GM12891 (cell line): ENCODE results near the gene ACKR4.
"Not testable (repeated sequence)": the region's sequence is repeated elsewhere in the genome, so short reads cannot be mapped to it uniquely, and the experiment has no call there.

ENCODE experiments used
- DNase-seq: peaks from one replicate; pipeline ENCODE4 v3.0.0; 2011; ENCODE audit warnings: low spot score; ENCODE audit not compliant: insufficient read length
- FAIRE-seq: peaks from 2 replicates; lab custom pipeline; 2011; peaks lifted over from hg19 to GRCh38; lab: Jason Lieb, UNC
- PAX5 ChIP-seq: IDR thresholded peaks from 2 replicates; pipeline ENCODE4 v1.6.1; 2011; ENCODE audit warnings: low read length, moderate library complexity, mild to moderate bottlenecking; ENCODE audit not compliant: insufficient read depth, severe bottlenecking
- POLR2A ChIP-seq: IDR thresholded peaks from 2 replicates; pipeline ENCODE4 v1.6.1; 2011; ENCODE audit warnings: low read depth, low read length, control low read depth
- POLR2AphosphoS5 ChIP-seq: IDR thresholded peaks from 2 replicates; pipeline ENCODE4 v1.6.1; 2011; ENCODE audit warnings: low read depth, low read length, control low read depth
- POU2F2 ChIP-seq: IDR thresholded peaks from 2 replicates; pipeline ENCODE4 v1.6.1; 2011; ENCODE audit warnings: low read depth, mild to moderate bottlenecking, control low read depth, low read length, moderate library complexity
- SPI1 ChIP-seq: IDR thresholded peaks from 2 replicates; pipeline ENCODE4 v1.6.1; 2011; ENCODE audit warnings: low read depth, low read length, control low read depth
- TAF1 ChIP-seq: IDR thresholded peaks from 2 replicates; pipeline ENCODE4 v1.6.1; 2011; ENCODE audit warnings: low read depth, low read length, control low read depth

The ACKR4 gene

GRCh38 chr3:132593241-132593946 lies 3.7 kb upstream of the ACKR4 start:
- DNase-seq (no peak), FAIRE-seq (no peak)
- TF ChIP-seq POU2F2 (no peak), PAX5 (no peak), POLR2AphosphoS5 (no peak), SPI1 (no peak), TAF1 (no peak), POLR2A (no peak)

GRCh38 chr3:132593947-132594323 lies 3.1 kb upstream of the ACKR4 start:
- DNase-seq (no peak), FAIRE-seq (peak; percentile 23)
- TF ChIP-seq TAF1: no peak

GRCh38 chr3:132594498-132594897 lies 2.6 kb upstream of the ACKR4 start:
- DNase-seq (no peak), FAIRE-seq (no peak)
- no peak for TF ChIP-seq POU2F2
- no peak for TF ChIP-seq SPI1
- no peak for TF ChIP-seq POLR2A
- TF ChIP-seq TAF1: no peak
- TF ChIP-seq PAX5: no peak
- TF ChIP-seq POLR2AphosphoS5: no peak

GRCh38 chr3:132595014-132595413 lies 2.1 kb upstream of the ACKR4 start:
- FAIRE-seq: peak; percentile 71
- TF ChIP-seq POLR2AphosphoS5: no peak
- peak; percentile 85 for TF ChIP-seq SPI1
- no peak for DNase-seq

- no peak for FAIRE-seq
- TF ChIP-seq TAF1: no peak
- no peak for TF ChIP-seq SPI1
- no peak for TF ChIP-seq POLR2AphosphoS5
- TF ChIP-seq POU2F2: no peak
- no peak for TF ChIP-seq POLR2A
- no peak for TF ChIP-seq PAX5
- DNase-seq: no peak
Observed at GRCh38 chr3:132596326-132596725, 744 bp upstream of the ACKR4 start.

GRCh38 chr3:132597660-132598059 lies 590 bp downstream of the ACKR4 start:
- no peak for FAIRE-seq
- no peak for DNase-seq
- no peak for TF ChIP-seq POLR2AphosphoS5
- TF ChIP-seq POLR2A: no peak
- no peak for TF ChIP-seq POU2F2
- TF ChIP-seq PAX5: no peak
- no peak for TF ChIP-seq SPI1
- TF ChIP-seq TAF1: no peak

- no peak for DNase-seq
- TF ChIP-seq SPI1 (no peak), TAF1 (no peak), POU2F2 (no peak), POLR2AphosphoS5 (no peak), POLR2A (no peak), PAX5 (no peak)
- FAIRE-seq: peak; percentile 71
Observed at GRCh38 chr3:132598181-132598580, 1.1 kb downstream of the ACKR4 start.

- DNase-seq: not testable (repeated sequence)
- FAIRE-seq: peak; percentile 90
Observed at GRCh38 chr3:132600614-132601013, 3.5 kb downstream of the ACKR4 start.

- no peak for DNase-seq
Observed at GRCh38 chr3:132605374-132605792, 8.3 kb downstream of the ACKR4 start.

GRCh38 chr3:132606085-132606484 lies 9.0 kb downstream of the ACKR4 start:
- FAIRE-seq: no peak
- no peak for TF ChIP-seq SPI1
- no peak for TF ChIP-seq TAF1
- TF ChIP-seq POLR2A: no peak
- TF ChIP-seq POLR2AphosphoS5: no peak
- TF ChIP-seq PAX5: no peak
- TF ChIP-seq POU2F2: no peak
- no peak for DNase-seq

More at GRCh38 chr3:132605374-132605792, 8.3 kb downstream of the ACKR4 start:
- no peak for TF ChIP-seq SPI1
- TF ChIP-seq POLR2A: no peak
- no peak for TF ChIP-seq POLR2AphosphoS5
- TF ChIP-seq PAX5: no peak
- TF ChIP-seq TAF1: no peak
- TF ChIP-seq POU2F2: no peak
- no peak for FAIRE-seq

- DNase-seq, FAIRE-seq: not testable (repeated sequence)
Observed at GRCh38 chr3:132606620-132607019, 9.6 kb downstream of the ACKR4 start.

GRCh38 chr3:132615301-132615700 lies 18.2 kb downstream of the ACKR4 start:
- not testable (repeated sequence) for FAIRE-seq

More at GRCh38 chr3:132615301-132615700, 18.2 kb downstream of the ACKR4 start:
- DNase-seq: not testable (repeated sequence)
